PC-3 (cell line): Measurements from ENCODE around the gene KIF1B. TPM values are rescaled to one million over a fixed set of nuclear protein-coding genes. Genes with fewer than 3 reads are reported as not detected.
A peak's percentile ranks its signal among the peaks of the same experiment; 100 is the strongest.

Experiments used
- ATAC-seq: fragments of 200-7000 bp; cut with Tn5 transposase; 2 replicates; pipeline ENCODE4 v1.9.1; 2020; ENCODE audit warnings: mild to moderate bottlenecking, moderate library complexity
- BruUV-seq: library from RNA; stranded (reverse); fragments of 400-500 nt; replicated peaks from 2 replicates; lab custom pipeline; 2021; lab: Mats Ljungman, UMichigan
- CTCF ChIA-PET: fragments of 300-600 bp; sonication (Branson Sonifier 250); formaldehyde crosslinking; loops from one replicate; lab custom pipeline; 2022; ENCODE audit warnings: antibody characterized with exemption; lab: Charles Lee
- POLR2A ChIA-PET: fragments of 300-600 bp; sonication (Branson Sonifier 250); formaldehyde crosslinking; loops from one replicate; lab custom pipeline; 2022; ENCODE audit warnings: antibody characterized with exemption; ENCODE audit not compliant: unreplicated experiment; lab: Charles Lee
- DNase-seq: peaks from one replicate; pipeline ENCODE4 v3.0.0-alpha.2; 2015
- H2AFZ ChIP-seq: fragments of 300-600 bp; sonication (generic); 2 replicates; pipeline ENCODE4 v1.6.0; 2016; ENCODE audit warnings: antibody characterized with exemption, low read length
- H3F3A ChIP-seq: fragments of 300-600 bp; sonication (generic); one replicate; pipeline ENCODE4 v1.6.0; 2017; ENCODE audit warnings: antibody characterized with exemption, low read length, control low read depth, mild to moderate bottlenecking; ENCODE audit not compliant: unreplicated experiment
- H3K27ac ChIP-seq: fragments of 300-600 bp; sonication (generic); 2 replicates; pipeline ENCODE4 v1.5.1; 2016; ENCODE audit warnings: mild to moderate bottlenecking, low read length
- H3K27me3 ChIP-seq: fragments of 300-600 bp; sonication (generic); 2 replicates; pipeline ENCODE4 v1.6.1; 2016; ENCODE audit warnings: low read length, mixed read lengths
- H3K36me3 ChIP-seq: fragments of 300-600 bp; sonication (generic); 2 replicates; pipeline ENCODE4 v1.6.1; 2016; ENCODE audit warnings: low read depth, mixed run types, low read length, mixed read lengths
- H3K4me1 ChIP-seq: fragments of 300-600 bp; sonication (generic); 2 replicates; pipeline ENCODE4 v1.5.1; 2016; ENCODE audit warnings: low read length; ENCODE audit not compliant: insufficient read depth
- H3K4me2 ChIP-seq: fragments of 300-600 bp; sonication (generic); 2 replicates; pipeline ENCODE4 v1.6.0; 2016; ENCODE audit warnings: low read length
- H3K4me3 ChIP-seq: fragments of 300-600 bp; sonication (generic); 2 replicates; pipeline ENCODE4 v1.5.1; 2016; ENCODE audit warnings: mild to moderate bottlenecking, low read length, mixed read lengths
- H3K79me2 ChIP-seq: fragments of 300-600 bp; sonication (generic); 2 replicates; pipeline ENCODE4 v1.6.1; 2017; ENCODE audit warnings: low read length, mixed read lengths
- H3K9ac ChIP-seq: fragments of 300-600 bp; sonication (generic); 2 replicates; pipeline ENCODE4 v1.6.0; 2016; ENCODE audit warnings: mild to moderate bottlenecking, low read length
- H3K9me2 ChIP-seq: fragments of 300-600 bp; sonication (generic); replicated peaks from 2 replicates; pipeline ENCODE4 v1.6.1; 2016; ENCODE audit warnings: mixed run types, low read length, mixed read lengths
- H3K9me3 ChIP-seq: fragments of 300-600 bp; sonication (generic); 2 replicates; pipeline ENCODE4 v1.6.1; 2016; ENCODE audit warnings: low read length, mixed read lengths
- H4K20me1 ChIP-seq: fragments of 300-600 bp; sonication (generic); 2 replicates; pipeline ENCODE4 v1.6.1; 2016; ENCODE audit warnings: low read length, mixed read lengths
- CTCF ChIP-seq: fragments of 300-600 bp; sonication (generic); conservative IDR thresholded peaks from 2 replicates; pipeline ENCODE4 v1.5.1; 2017; ENCODE audit warnings: antibody characterized with exemption, low read depth, mild to moderate bottlenecking, low read length
- EZH2 ChIP-seq: fragments of 300-600 bp; sonication (generic); IDR thresholded peaks from one replicate; pipeline ENCODE4 v1.6.1; 2017; ENCODE audit warnings: antibody characterized with exemption, mild to moderate bottlenecking, low read length; ENCODE audit not compliant: unreplicated experiment
- EZH2phosphoT487 ChIP-seq: fragments of 300-600 bp; sonication (generic); IDR thresholded peaks from 2 replicates; pipeline ENCODE4 v1.6.1; 2018; ENCODE audit warnings: mild to moderate bottlenecking, antibody characterized with exemption, low read length, borderline replicate concordance
- intact Hi-C: fragments of 100-400 bp; cut with micrococcal nuclease; formaldehyde crosslinking; loops from 2 replicates; pipeline ENCODE4 v1.9.0; 2023
- total RNA-seq: library from RNA; depleted of rRNA; stranded (reverse); fragments of >200 nt; gene quantifications from 2 replicates; pipeline ENCODE4 v1.2.3, GENCODE V29; 2014

Gene KIF1B
- total RNA-seq, 1 experiment from 2014 or later = 21.4 TPM

DNA sequence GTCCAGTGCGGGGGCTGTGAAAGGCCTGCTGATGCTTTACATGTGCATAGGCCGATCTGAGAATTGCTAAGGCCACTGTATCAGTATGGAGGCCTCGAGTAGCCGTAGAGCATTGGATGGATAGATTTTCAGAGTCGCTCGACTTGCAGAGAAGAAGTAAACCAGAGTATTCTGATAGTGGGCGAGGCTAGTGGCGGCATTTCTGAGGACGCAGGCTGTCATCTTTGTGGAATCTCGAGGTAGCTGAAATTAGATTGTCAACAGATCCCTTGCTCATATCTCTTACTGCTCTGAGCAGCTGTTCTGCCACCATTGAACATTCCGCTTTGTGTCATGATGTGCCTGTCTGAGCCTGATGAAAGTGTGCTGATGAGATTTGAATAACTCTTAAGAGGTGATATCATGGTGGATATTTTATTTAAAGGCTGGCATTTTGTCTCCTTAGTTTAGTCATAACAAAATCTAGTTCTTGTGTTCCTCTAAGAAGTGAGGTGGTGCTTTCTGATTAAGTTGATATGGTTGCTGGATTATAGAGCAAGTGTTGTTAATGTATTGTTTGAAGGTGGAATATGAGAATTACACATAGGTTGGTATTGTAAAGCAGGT is 1.5 kb downstream of the KIF1B start:
- POLR2A ChIA-PET = no interaction called here
- no peaks in the 10 kb centered on the region for H3F3A ChIP-seq
- H3K9ac ChIP-seq = peak overlapping the region; percentile 92
- peak overlapping the region; percentile 92 for H3K4me2 ChIP-seq
- 0 out of 2 replicates have a peak, but pooled peaks have one; percentile 1 for ATAC-seq
- H3K4me1 ChIP-seq = peaks cover 18% of the 10 kb centered on the region
- H3K27me3 ChIP-seq = no peaks in the 10 kb centered on the region
- H3K9me2 ChIP-seq = no peaks in the 10 kb centered on the region
- H3K4me3 ChIP-seq = peak overlapping the region; percentile 100
- peaks cover 59% of the 10 kb centered on the region for H3K79me2 ChIP-seq
- intact Hi-C loops = loop anchor here (2.0 to 5.0 kb wide), 2 partner anchors 40 to 127 kb away; no protein-coding TSS in a partner anchor
- peak overlapping the region; percentile 50 for H2AFZ ChIP-seq
- peaks cover 36% of the 10 kb centered on the region for H4K20me1 ChIP-seq
- no peaks in the 10 kb centered on the region for H3K36me3 ChIP-seq
- BruUV-seq = no TSS peak
- H3K9me3 ChIP-seq = no peaks in the 10 kb centered on the region
- peak; percentile 47 for DNase-seq
- CTCF ChIA-PET = interaction anchor here (0.6 to 0.7 kb wide), 3 partner anchors 84 to 261 kb away, joined by 3 to 5 read pairs (median 3); no protein-coding TSS in a partner anchor
- H3K27ac ChIP-seq = peak overlapping the region; percentile 80
- TF ChIP-seq EZH2 (no peak), CTCF (no peak), EZH2phosphoT487 (no peak)

GRCh38 chr1:10212476-10212875 is 2.1 kb downstream of the KIF1B start:
- peak overlapping the region; percentile 100 for H3K4me3 ChIP-seq
- 0 out of 2 replicates have a peak overlapping the region, but pooled peaks have one; percentile 92 for H3K9ac ChIP-seq
- H3K4me1 ChIP-seq = peaks cover 18% of the 10 kb centered on the region
- ChIA-PET CTCF (no interaction called here), POLR2A (no interaction called here)
- H3K36me3 ChIP-seq = no peaks in the 10 kb centered on the region
- no peaks in the 10 kb centered on the region for H3K9me3 ChIP-seq
- no peaks in the 10 kb centered on the region for H3K27me3 ChIP-seq
- H3K4me2 ChIP-seq = peak overlapping the region; percentile 92
- no peaks in the 10 kb centered on the region for H3F3A ChIP-seq
- intact Hi-C loops = loop anchor here (5.0 kb wide), 1 partner anchor 40 kb away; no protein-coding TSS in a partner anchor
- ATAC-seq = no peak
- BruUV-seq = no TSS peak
- H3K27ac ChIP-seq = no peak overlapping the region
- no peak for TF ChIP-seq EZH2phosphoT487
- TF ChIP-seq CTCF = no peak
- TF ChIP-seq EZH2 = no peak
- peaks cover 39% of the 10 kb centered on the region for H4K20me1 ChIP-seq
- no peak overlapping the region for H2AFZ ChIP-seq
- no peak for DNase-seq
- no peaks in the 10 kb centered on the region for H3K9me2 ChIP-seq
- peaks cover 64% of the 10 kb centered on the region for H3K79me2 ChIP-seq

- TF ChIP-seq CTCF (no peak), EZH2 (no peak), EZH2phosphoT487 (no peak)
- no peak overlapping the region for H3K9ac ChIP-seq
- H3K27me3 ChIP-seq = no peaks in the 10 kb centered on the region
- DNase-seq (no peak), ATAC-seq (no peak)
- peaks cover 18% of the 10 kb centered on the region for H3K4me1 ChIP-seq
- peaks cover 72% of the 10 kb centered on the region for H3K79me2 ChIP-seq
- H3K27ac ChIP-seq = no peak overlapping the region
- peak overlapping the region; percentile 40 for H3K4me2 ChIP-seq
- no peak overlapping the region for H2AFZ ChIP-seq
- POLR2A ChIA-PET = no interaction called here
- TSS peak; percentile 3 for BruUV-seq
- no peaks in the 10 kb centered on the region for H3K9me3 ChIP-seq
- no peaks in the 10 kb centered on the region for H3K9me2 ChIP-seq
- no peaks in the 10 kb centered on the region for H3F3A ChIP-seq
- H4K20me1 ChIP-seq = peaks cover 47% of the 10 kb centered on the region
- no peaks in the 10 kb centered on the region; the same call in 1 of the 2 replicates for H3K36me3 ChIP-seq
- CTCF ChIA-PET = no interaction called here
- no peak overlapping the region for H3K4me3 ChIP-seq
- intact Hi-C loops = loop anchor here (5.0 kb wide), 1 partner anchor 39 kb away; no protein-coding TSS in a partner anchor
These were observed 2.9 kb downstream of the KIF1B start for GRCh38 chr1:10213186-10213705.
